Ovary (tissue), 3 donors: ENCODE results near the gene HOXA1.

Experiments
- CTCF ChIP-seq, 3 donors: fragments of 450-650 bp in 2 of 3; fragments of 200-600 bp in 1 of 3; IDR thresholded peaks; one replicate each; pipeline versions ENCODE4 v1.5.1 to v1.8.0; 2016 to 2022; ENCODE audit warnings: antibody characterized with exemption in 3 of 3, mild to moderate bottlenecking in 1 of 3
- EP300 ChIP-seq: sonication (generic); formaldehyde crosslinking; IDR thresholded peaks from one replicate; pipeline ENCODE4 v1.6.1; 2017; ENCODE audit warnings: antibody characterized with exemption
- POLR2A ChIP-seq: fragments of 450-650 bp; IDR thresholded peaks from one replicate; pipeline ENCODE4 v1.6.1; 2017; ENCODE audit warnings: antibody characterized with exemption, mild to moderate bottlenecking, moderate library complexity
- donor health status: DM: no; HTN: no; CAD: no.

DNA sequence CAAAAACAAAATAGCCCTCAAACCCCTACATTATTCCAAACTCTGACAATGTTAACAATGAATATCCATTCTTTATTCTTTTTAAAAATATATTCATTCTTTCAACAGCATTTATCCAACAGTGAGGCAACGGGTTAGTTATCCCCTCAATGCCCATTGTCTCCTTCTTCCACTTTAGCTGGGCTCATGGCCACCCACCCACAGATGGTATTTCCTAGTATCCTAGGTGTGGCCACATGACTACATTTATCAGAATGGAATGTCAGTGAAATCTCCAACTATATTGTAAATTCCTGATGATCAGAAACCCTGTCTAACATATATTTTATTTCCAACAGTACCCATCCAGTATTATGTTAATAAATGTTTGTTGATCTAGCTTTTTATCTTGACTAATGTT is 13.6 kb downstream of the HOXA1 start:
- TF ChIP-seq POLR2A (no peak), CTCF (IDR thresholded peaks at IDR 0.05) (no peak), EP300 (no peak)
